Measurements from ENCODE around the gene NIP7.

GRCh38 chr16:69376393-69377059 is 37.0 kb downstream of the NIP7 start:
- TF ChIP-seq CTCF (conservative IDR thresholded peaks at IDR 0.05; ENCODE audit: low read depth, low read length): no peak
- TF ChIP-seq EZH2 (IDR thresholded peaks at IDR 0.05; ENCODE audit: low read length, unreplicated experiment): no peak
